Stomach (tissue), 9 donors: ENCODE data around the gene SNX3. TPM values are rescaled to one million over a fixed set of nuclear protein-coding genes. Genes with fewer than 3 reads are reported as not detected.
A peak's percentile ranks its signal among the peaks of the same experiment; 100 is the strongest.

Experiments
- DNase-seq, 2 donors: peaks; one replicate each; pipeline versions ENCODE4 v3.0.0 to v3.0.0-alpha.2; 2013 to 2019
- H3K27ac ChIP-seq, 5 donors: fragments of 200-600 bp in 4 of 5; sonication (generic) in 4 of 5; one replicate each; pipeline ENCODE4 v1.5.1; 2013 to 2019; ENCODE audit warnings: mild to moderate bottlenecking in 1 of 5, moderate library complexity in 1 of 5
- H3K27me3 ChIP-seq, 3 donors: fragments of 200-600 bp; sonication (generic); one replicate each; pipeline ENCODE4 v1.5.1; 2017 to 2019; ENCODE audit warnings: mixed run types in 1 of 3
- H3K36me3 ChIP-seq, 4 donors: fragments of 200-600 bp; sonication (generic); 1 replicate in 3 of 4; 2 replicates in 1 of 4; pipeline ENCODE4 v1.5.1; 2016 to 2019
- H3K4me1 ChIP-seq, 4 donors: fragments of 200-600 bp; sonication (generic); one replicate each; pipeline ENCODE4 v1.5.1; 2016 to 2019
- H3K4me3 ChIP-seq, 4 donors: fragments of 200-600 bp; sonication (generic) in 3 of 4; one replicate each; pipeline ENCODE4 v1.5.1; 2016 to 2019; ENCODE audit warnings: mild to moderate bottlenecking in 1 of 4
- H3K9me3 ChIP-seq, 4 donors: fragments of 200-600 bp; sonication (generic); one replicate each; pipeline ENCODE4 v1.5.1; 2016 to 2019
- CTCF ChIP-seq, 7 experiments: fragments of 450-650 bp in 4 of 7; fragments of 200-600 bp in 3 of 7; sonication (generic) in 3 of 7; IDR thresholded peaks; one replicate each; pipeline ENCODE4 v1.5.1; 2016 to 2019; ENCODE audit warnings: antibody characterized with exemption in 7 of 7, control low read depth in 2 of 7, mild to moderate bottlenecking in 1 of 7
- EP300 ChIP-seq: sonication (generic); formaldehyde crosslinking; IDR thresholded peaks from one replicate; pipeline ENCODE4 v1.6.1; 2017; ENCODE audit warnings: antibody characterized with exemption
- POLR2A ChIP-seq, 4 donors: fragments of 450-650 bp; IDR thresholded peaks; one replicate each; pipeline ENCODE4 v1.6.1; 2016; ENCODE audit warnings: antibody characterized with exemption in 4 of 4, control low read depth in 2 of 4, mild to moderate bottlenecking in 1 of 4, moderate library complexity in 1 of 4
- POLR2AphosphoS5 ChIP-seq, 3 donors: sonication (generic); formaldehyde crosslinking; IDR thresholded peaks; one replicate each; pipeline ENCODE4 v1.6.1; 2016; ENCODE audit warnings: antibody characterized with exemption in 3 of 3
- WGBS, 5 donors: extraction: QIAGEN DNeasy Blood & Tissue Kit in 3 of 5; methylation state at CpG; one replicate each; pipeline versions ENCODE4 v1.1.5 to v1.1.7; 2013 to 2018; 5-methylcytosine and 5-hydroxymethylcytosine counted together
- intact Hi-C: fragments of 100-400 bp; cut with DNase I; formaldehyde crosslinking; loops from one replicate; pipeline ENCODE4 v1.15.1; 2023; ENCODE audit warnings: low total_unique reads
- polyA plus RNA-seq, 3 donors: library from polyadenylated mRNA; stranded (reverse); fragments of 200-250 nt; gene quantifications; one replicate each; pipeline ENCODE4 v1.2.3, GENCODE V29; 2013
- total RNA-seq, 5 donors: library from RNA; depleted of rRNA; stranded (reverse); fragments of >200 nt; gene quantifications; one replicate each; pipeline versions ENCODE4 v1.1.0 to v1.2.3, GENCODE V29; 2014 to 2016
- donor health status: healthy with polysubstance abuse.
- donor health status: Bipolar disorder and iron deficiency.
- donor health status: healthy.

SNX3 gene
- total and polyA plus RNA-seq, 8 donors, result 46.1 to 199 (median 144) TPM

GRCh38 chr6:108228416-108228815, 32.4 kb downstream of the SNX3 start:
- 95 to 97% (median 96%) methylated on average over 8 of the region's 8 CpGs for WGBS, 5 donors
- no peaks in the 10 kb centered on the region for H3K27me3 ChIP-seq
- intact Hi-C loops, result no loop called here

GRCh38 chr6:108227290-108227689, 33.5 kb downstream of the SNX3 start:
- 66 to 91% (median 75%) methylated on average over 3 of the region's 3 CpGs for WGBS, 5 donors
- Histone ChIP-seq H3K4me3 (no peak overlapping the region), H3K27me3 (no peaks in the 10 kb centered on the region), H3K27ac (no peak overlapping the region), H3K9me3 (no peaks in the 10 kb centered on the region), H3K36me3 (peaks cover 0 to 17% (median 7%) of the 10 kb centered on the region in 4 donors), H3K4me1 (peaks cover 0 to 23% (median 3%) of the 10 kb centered on the region in 4 donors)
- TF ChIP-seq CTCF (IDR thresholded peaks at IDR 0.05) (no peak), POLR2A (IDR thresholded peaks at IDR 0.05) (no peak), EP300 (no peak)
- DNase-seq, result no peak
- intact Hi-C loops, result no loop called here

More at GRCh38 chr6:108228416-108228815, 32.4 kb downstream of the SNX3 start:
- Histone ChIP-seq H3K4me1 (peaks cover 0 to 14% (median 7%) of the 10 kb centered on the region in 4 donors), H3K4me3 (no peak overlapping the region), H3K27ac (no peak overlapping the region), H3K36me3 (peaks cover 0 to 7% (median 0%) of the 10 kb centered on the region in 4 donors), H3K9me3 (no peaks in the 10 kb centered on the region)
- no peak for TF ChIP-seq CTCF (IDR thresholded peaks at IDR 0.05)
- TF ChIP-seq POLR2A (IDR thresholded peaks at IDR 0.05), result no peak
- no peak for TF ChIP-seq POLR2AphosphoS5 (IDR thresholded peaks at IDR 0.05)
- no peak for DNase-seq

- H3K4me1 ChIP-seq, result peaks cover 0 to 15% (median 0%) of the 10 kb centered on the region in 4 donors
- H3K4me3 ChIP-seq, result no peak overlapping the region
- intact Hi-C loops, result no loop called here
- peak overlapping the region in 1 of 5 donors; percentile 20 for H3K27ac ChIP-seq
- WGBS, 5 donors, result 64 to 73% (median 71%) methylated on average over 1 of the region's 1 CpG
- H3K27me3 ChIP-seq, result no peaks in the 10 kb centered on the region
- H3K36me3 ChIP-seq, result peaks cover 5 to 57% (median 52%) of the 10 kb centered on the region in 4 donors
- H3K9me3 ChIP-seq, result no peaks in the 10 kb centered on the region
- DNase-seq, result no peak
- TF ChIP-seq POLR2AphosphoS5 (IDR thresholded peaks at IDR 0.05), result no peak
- TF ChIP-seq EP300, result no peak
- no peak for TF ChIP-seq CTCF (IDR thresholded peaks at IDR 0.05)
- TF ChIP-seq POLR2A (IDR thresholded peaks at IDR 0.05), result no peak
Observed at GRCh38 chr6:108222504-108222903, 38.3 kb downstream of the SNX3 start.

- no peaks in the 10 kb centered on the region for H3K9me3 ChIP-seq
- TF ChIP-seq CTCF (IDR thresholded peaks at IDR 0.05), result no peak
- no peak for TF ChIP-seq EP300
- TF ChIP-seq POLR2A (IDR thresholded peaks at IDR 0.05), result no peak
- TF ChIP-seq POLR2AphosphoS5 (IDR thresholded peaks at IDR 0.05), result no peak
- H3K27ac ChIP-seq, result no peak overlapping the region
- 88 to 94% (median 93%) methylated on average over 2 of the region's 2 CpGs for WGBS, 5 donors
- intact Hi-C loops, result no loop called here
- H3K27me3 ChIP-seq, result no peaks in the 10 kb centered on the region
- DNase-seq, result no peak
- H3K4me1 ChIP-seq, result peaks cover 0 to 15% (median 0%) of the 10 kb centered on the region in 4 donors
- H3K36me3 ChIP-seq, result peaks cover 5 to 61% (median 55%) of the 10 kb centered on the region in 4 donors
- H3K4me3 ChIP-seq, result no peak overlapping the region
Observed at GRCh38 chr6:108222064-108222463, 38.8 kb downstream of the SNX3 start.
